Activated T-cell treated with anti-CD3 and anti-CD28 coated beads for 24 hours (primary cell): Measurements from ENCODE around the gene TRHDE.
"Not testable (repeated sequence)": the region's sequence is repeated elsewhere in the genome, so short reads cannot be mapped to it uniquely, and the experiment has no call there.

Experiments used
- DNase-seq: peaks from one replicate; pipeline ENCODE4 v3.0.0-alpha.2; 2020; ENCODE audit warnings: low read depth

Gene TRHDE

GRCh38 chr12:72511498-72511897, 239.3 kb downstream of the TRHDE start:
- DNase-seq: no peak

GRCh38 chr12:72511906-72512305, 239.7 kb downstream of the TRHDE start:
- DNase-seq: no peak

GRCh38 chr12:72520044-72520678, 248.0 kb downstream of the TRHDE start:
- DNase-seq: not testable (repeated sequence)

GRCh38 chr12:72521326-72521725, 249.2 kb downstream of the TRHDE start:
- no peak for DNase-seq

- DNase-seq: no peak
Measured at GRCh38 chr12:72522411-72522810, 250.2 kb downstream of the TRHDE start.

GRCh38 chr12:72523754-72524153, 251.6 kb downstream of the TRHDE start:
- DNase-seq: no peak

GRCh38 chr12:72535212-72535990, 263.2 kb downstream of the TRHDE start:
- DNase-seq: no peak

GRCh38 chr12:72540811-72541210, 268.6 kb downstream of the TRHDE start:
- DNase-seq: no peak

GRCh38 chr12:72543777-72544467, 271.8 kb downstream of the TRHDE start:
- DNase-seq: no peak

- no peak for DNase-seq
Measured at GRCh38 chr12:72546106-72546505, 273.9 kb downstream of the TRHDE start.

GRCh38 chr12:72547573-72547972, 275.4 kb downstream of the TRHDE start:
- no peak for DNase-seq

GRCh38 chr12:72549184-72549583, 277.0 kb downstream of the TRHDE start:
- DNase-seq: no peak

- DNase-seq: no peak
Measured at GRCh38 chr12:72560003-72560769, 288.0 kb downstream of the TRHDE start.

GRCh38 chr12:72570601-72571000, 298.4 kb downstream of the TRHDE start:
- DNase-seq: no peak

GRCh38 chr12:72574138-72574537, 302.0 kb downstream of the TRHDE start:
- DNase-seq: no peak

GRCh38 chr12:72578327-72578726, 306.2 kb downstream of the TRHDE start:
- no peak for DNase-seq

GRCh38 chr12:72586456-72586855, 314.3 kb downstream of the TRHDE start:
- no peak for DNase-seq

- DNase-seq: no peak
Measured at GRCh38 chr12:72602581-72602980, 330.4 kb downstream of the TRHDE start.

GRCh38 chr12:72605975-72606374, 333.8 kb downstream of the TRHDE start:
- no peak for DNase-seq

- DNase-seq: no peak
Measured at GRCh38 chr12:72610342-72610741, 338.2 kb downstream of the TRHDE start.

GRCh38 chr12:72610854-72611358, 338.7 kb downstream of the TRHDE start:
- DNase-seq: no peak

GRCh38 chr12:72612171-72612570, 340.0 kb downstream of the TRHDE start:
- DNase-seq: no peak
